D721Med (cell line): Measurements from ENCODE around the gene CGREF1.

Experiments
- DNase-seq: peaks from one replicate; pipeline ENCODE4 v3.0.0; 2011; ENCODE audit warnings: low spot score; ENCODE audit not compliant: insufficient read length
- FAIRE-seq: peaks from 2 replicates; lab custom pipeline; 2011; peaks lifted over from hg19 to GRCh38; lab: Jason Lieb, UNC
- TF ChIP-seq, protein P1 (sequence below): IDR thresholded peaks from 2 replicates; pipeline ENCODE4 v1.5.1; 2012; ENCODE audit warnings: mild to moderate bottlenecking, control low read depth; ENCODE audit not compliant: insufficient read depth; ENCODE audit errors: missing control alignments

Gene CGREF1

DNA sequence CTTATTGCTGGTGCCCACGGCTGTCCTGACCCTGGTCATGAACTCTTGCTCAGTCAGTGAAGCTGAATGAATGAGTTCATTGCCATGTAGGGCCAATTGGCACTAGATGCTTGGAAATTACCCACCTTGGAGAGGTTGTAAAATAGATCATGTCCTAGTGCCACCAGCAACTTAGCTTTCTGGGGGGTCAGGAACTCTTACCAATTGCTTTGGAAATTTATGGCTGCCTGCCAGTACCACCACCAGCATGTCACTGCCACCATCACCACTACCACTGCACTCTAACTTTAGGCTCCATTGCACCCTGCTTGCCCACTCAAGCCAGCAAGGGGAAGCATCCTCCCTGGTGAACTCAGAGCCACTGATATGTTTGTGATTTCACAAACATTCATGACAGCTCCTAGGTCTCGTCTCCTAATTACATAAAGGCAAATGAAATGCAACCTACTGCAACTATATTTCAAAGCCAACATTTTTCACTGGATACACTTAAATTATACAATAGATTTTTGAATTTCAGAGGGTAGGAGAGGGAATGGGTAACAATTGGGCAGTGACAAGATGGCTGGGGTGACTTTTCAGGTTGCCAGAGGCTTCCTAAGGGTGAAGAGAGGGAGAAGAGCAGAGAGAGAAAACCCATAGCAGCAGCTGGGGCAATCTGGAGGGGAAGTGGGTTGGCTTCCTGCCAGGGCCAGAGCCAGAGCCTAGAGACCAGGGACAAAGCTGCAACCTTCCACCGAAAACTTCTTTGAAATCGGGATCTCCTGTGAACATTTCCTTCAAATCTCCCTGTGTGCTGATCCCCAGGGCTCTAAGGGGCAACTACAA lies 44.0 kb downstream of the CGREF1 start:
- DNase-seq (no peak), FAIRE-seq (no peak)
- TF ChIP-seq, protein P1, sequence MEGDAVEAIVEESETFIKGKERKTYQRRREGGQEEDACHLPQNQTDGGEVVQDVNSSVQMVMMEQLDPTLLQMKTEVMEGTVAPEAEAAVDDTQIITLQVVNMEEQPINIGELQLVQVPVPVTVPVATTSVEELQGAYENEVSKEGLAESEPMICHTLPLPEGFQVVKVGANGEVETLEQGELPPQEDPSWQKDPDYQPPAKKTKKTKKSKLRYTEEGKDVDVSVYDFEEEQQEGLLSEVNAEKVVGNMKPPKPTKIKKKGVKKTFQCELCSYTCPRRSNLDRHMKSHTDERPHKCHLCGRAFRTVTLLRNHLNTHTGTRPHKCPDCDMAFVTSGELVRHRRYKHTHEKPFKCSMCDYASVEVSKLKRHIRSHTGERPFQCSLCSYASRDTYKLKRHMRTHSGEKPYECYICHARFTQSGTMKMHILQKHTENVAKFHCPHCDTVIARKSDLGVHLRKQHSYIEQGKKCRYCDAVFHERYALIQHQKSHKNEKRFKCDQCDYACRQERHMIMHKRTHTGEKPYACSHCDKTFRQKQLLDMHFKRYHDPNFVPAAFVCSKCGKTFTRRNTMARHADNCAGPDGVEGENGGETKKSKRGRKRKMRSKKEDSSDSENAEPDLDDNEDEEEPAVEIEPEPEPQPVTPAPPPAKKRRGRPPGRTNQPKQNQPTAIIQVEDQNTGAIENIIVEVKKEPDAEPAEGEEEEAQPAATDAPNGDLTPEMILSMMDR = no peak

DNA sequence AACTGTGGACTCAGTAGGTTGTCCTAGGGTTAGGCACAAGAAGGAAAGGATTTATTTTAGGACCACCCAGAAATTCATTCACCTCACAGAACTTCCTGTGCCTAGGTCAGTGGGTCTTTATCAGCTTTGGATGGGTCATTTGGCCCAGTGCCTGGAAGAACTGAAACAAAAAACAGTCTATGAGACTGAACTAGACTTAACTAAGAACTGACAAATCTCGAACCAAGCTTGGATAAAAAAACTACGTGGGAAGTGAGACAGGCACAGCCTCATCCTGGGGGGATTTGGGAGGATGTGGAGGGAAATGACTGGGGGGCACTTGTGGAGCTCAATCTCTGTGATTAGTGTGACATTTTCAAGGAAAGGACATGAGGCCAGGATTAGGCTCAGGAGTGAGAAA lies 45.1 kb downstream of the CGREF1 start:
- FAIRE-seq (no peak), DNase-seq (no peak)
- TF ChIP-seq, protein P1 = no peak

DNA sequence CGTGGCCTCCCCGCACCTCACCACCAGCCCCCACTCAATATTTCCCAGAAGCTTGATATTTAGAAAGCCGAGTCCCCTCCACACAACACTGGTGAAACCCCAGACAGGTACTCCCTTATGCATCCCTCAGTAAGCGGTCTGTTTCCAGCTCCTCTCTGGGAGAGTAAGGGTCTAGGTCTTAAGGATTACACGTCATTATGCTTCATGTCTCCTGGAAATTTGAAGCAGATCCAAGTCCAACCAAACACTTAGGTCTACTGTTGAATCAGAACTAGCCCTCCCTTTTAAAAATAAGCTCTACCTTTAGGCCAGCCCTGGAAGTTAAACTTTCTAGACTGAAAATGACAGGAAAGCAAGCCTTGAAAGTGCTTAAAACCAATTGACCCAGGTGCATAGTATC lies 46.0 kb downstream of the CGREF1 start:
- DNase-seq (no peak), FAIRE-seq (no peak)
- TF ChIP-seq, protein P1 = no peak

- no peak for FAIRE-seq
Observed at GRCh38 chr2:27071990-27072830, 46.7 kb downstream of the CGREF1 start.

GRCh38 chr2:27071277-27071989 lies 47.5 kb downstream of the CGREF1 start, which contains the start of gene OST4:
Gene OST4 (minus strand): TSS chr2:27071654.
- TF ChIP-seq, protein P1 = no peak
- FAIRE-seq = no peak
- peak; percentile 96 for DNase-seq

More at GRCh38 chr2:27071990-27072830, 46.7 kb downstream of the CGREF1 start:
- DNase-seq = no peak
- TF ChIP-seq, protein P1 = no peak

DNA sequence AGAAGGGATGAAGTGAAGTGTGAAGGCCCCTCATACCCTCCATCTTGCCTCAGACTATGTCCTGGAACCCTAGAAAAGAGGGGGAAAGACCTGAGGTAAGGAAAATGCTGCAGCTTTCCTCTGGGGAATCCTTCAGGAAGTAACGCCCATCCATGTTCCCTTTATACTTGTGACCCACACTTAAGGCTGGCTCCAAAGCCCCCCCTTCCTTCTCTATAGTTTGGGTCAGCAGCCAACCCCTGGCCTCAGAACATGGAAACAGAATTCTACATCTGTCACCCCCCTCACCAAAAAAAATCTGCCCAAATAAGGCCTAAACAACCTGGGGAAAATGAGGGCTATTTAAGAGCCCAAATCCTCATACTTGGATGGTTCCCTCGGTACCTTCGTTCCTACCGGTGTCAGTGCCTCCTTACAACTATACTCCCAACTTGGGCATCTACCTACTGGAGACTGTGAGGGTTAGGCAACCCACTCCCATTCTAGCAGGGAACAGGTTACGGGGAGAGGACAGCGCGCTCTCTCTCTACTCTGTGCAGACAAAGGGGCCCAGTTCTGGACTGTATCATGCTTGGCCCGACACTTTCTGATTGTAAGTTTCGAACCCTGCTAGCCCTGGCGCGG lies 48.2 kb downstream of the CGREF1 start:
- no peak for DNase-seq
- TF ChIP-seq, protein P1 = no peak
- no peak for FAIRE-seq
